22Rv1 (cell line): ENCODE results near the gene LMO7.
"Not testable (repeated sequence)": the region's sequence is repeated elsewhere in the genome, so short reads cannot be mapped to it uniquely, and the experiment has no call there.

Experiments
- H3K27ac ChIP-seq: fragments of 450-650 bp; 2 replicates; pipeline ENCODE4 v1.5.1; 2017
- ZFX ChIP-seq: fragments of 450-650 bp; IDR thresholded peaks from 2 replicates; pipeline ENCODE4 v1.6.1; 2017; ENCODE audit warnings: antibody characterized with exemption, borderline replicate concordance
- TF ChIP-seq, protein P1 (sequence below): fragments of 450-650 bp; IDR thresholded peaks from 2 replicates; pipeline ENCODE4 v1.5.1; 2017; ENCODE audit warnings: mild to moderate bottlenecking

LMO7 gene

GRCh38 chr13:75660694-75661093 is 24.6 kb downstream of the LMO7 start:
- TF ChIP-seq ZFX = no peak
- TF ChIP-seq, protein P1, sequence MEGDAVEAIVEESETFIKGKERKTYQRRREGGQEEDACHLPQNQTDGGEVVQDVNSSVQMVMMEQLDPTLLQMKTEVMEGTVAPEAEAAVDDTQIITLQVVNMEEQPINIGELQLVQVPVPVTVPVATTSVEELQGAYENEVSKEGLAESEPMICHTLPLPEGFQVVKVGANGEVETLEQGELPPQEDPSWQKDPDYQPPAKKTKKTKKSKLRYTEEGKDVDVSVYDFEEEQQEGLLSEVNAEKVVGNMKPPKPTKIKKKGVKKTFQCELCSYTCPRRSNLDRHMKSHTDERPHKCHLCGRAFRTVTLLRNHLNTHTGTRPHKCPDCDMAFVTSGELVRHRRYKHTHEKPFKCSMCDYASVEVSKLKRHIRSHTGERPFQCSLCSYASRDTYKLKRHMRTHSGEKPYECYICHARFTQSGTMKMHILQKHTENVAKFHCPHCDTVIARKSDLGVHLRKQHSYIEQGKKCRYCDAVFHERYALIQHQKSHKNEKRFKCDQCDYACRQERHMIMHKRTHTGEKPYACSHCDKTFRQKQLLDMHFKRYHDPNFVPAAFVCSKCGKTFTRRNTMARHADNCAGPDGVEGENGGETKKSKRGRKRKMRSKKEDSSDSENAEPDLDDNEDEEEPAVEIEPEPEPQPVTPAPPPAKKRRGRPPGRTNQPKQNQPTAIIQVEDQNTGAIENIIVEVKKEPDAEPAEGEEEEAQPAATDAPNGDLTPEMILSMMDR = no peak
- H3K27ac ChIP-seq = no peak overlapping the region

DNA sequence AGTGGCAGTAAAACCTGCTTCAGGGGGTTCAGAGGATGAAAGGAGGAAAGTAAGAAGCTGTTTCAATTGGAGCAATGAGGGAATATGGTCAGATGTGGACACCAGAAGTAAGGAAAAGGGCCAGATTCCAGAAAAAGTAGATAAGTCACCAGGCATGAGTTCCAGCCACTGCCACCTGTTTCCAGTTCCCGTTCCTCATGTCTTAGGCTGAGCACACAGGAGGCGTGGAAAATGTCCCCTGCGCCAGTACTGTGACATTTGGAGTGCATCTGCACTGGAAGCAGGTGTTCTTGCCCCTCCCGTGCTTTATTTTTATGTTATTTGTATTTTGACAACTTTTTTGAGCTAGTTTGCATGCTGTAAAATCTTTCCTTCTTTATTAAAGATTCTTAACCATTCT is 25.3 kb downstream of the LMO7 start:
- no peak for TF ChIP-seq ZFX
- TF ChIP-seq, protein P1 = no peak
- no peak overlapping the region for H3K27ac ChIP-seq

- TF ChIP-seq, protein P1 = no peak
- TF ChIP-seq ZFX = no peak
Observed at GRCh38 chr13:75666646-75667351, 30.7 kb downstream of the LMO7 start.

DNA sequence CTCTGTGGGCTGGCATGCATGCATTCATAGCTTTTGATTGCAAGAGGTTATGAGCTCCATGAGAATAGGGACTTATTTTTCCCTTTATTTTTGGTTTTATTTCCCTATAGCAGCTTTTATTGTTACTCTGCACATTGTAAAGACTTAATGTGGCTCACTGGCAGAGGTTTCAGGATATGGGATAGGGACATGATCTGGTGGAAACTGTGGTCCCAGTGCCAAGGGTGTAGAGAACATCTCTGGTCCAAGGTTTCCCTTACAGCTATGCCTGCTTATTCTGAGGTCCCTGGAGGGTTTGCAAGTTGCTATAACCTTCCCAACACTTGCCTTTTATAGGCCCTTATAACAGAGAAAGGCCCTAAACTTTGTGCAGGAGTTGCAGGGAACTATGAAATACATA is 33.6 kb downstream of the LMO7 start:
- no peak overlapping the region for H3K27ac ChIP-seq
- TF ChIP-seq, protein P1 = no peak
- TF ChIP-seq ZFX = no peak

More at GRCh38 chr13:75666646-75667351, 30.7 kb downstream of the LMO7 start:
- no peak overlapping the region for H3K27ac ChIP-seq

DNA sequence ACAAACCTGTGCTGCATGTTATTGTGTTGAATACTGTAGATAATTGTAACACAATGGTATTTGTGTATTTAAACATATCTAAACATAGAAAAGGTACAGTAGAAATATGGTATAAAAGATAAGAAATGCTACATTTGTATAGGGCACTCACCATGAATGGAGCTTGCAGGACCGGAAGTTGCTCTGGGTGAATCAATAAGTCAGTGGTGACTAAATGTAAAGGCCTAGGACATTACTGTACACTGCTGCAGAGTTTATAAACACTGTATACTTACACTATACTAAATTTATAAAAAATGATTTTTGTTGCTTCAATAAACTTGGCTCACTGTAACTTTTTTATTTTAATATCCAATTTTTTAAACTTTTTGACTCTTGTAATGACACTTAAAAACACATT is 34.4 kb downstream of the LMO7 start:
- H3K27ac ChIP-seq = no peak overlapping the region
- TF ChIP-seq, protein P1 = no peak
- TF ChIP-seq ZFX = no peak

GRCh38 chr13:75675421-75675820 is 39.3 kb downstream of the LMO7 start:
- TF ChIP-seq ZFX = no peak
- TF ChIP-seq, protein P1 = no peak
- H3K27ac ChIP-seq = no peak overlapping the region

GRCh38 chr13:75679459-75679858 is 43.3 kb downstream of the LMO7 start:
- no peak overlapping the region for H3K27ac ChIP-seq
- no peak for TF ChIP-seq ZFX

- H3K27ac ChIP-seq = not testable (repeated sequence)
Observed at GRCh38 chr13:75680251-75680650, 44.1 kb downstream of the LMO7 start.
